VCaP (cell line): Measurements from ENCODE around the gene FSD2.

Source experiments
- H3K27ac ChIP-seq: fragments of 450-650 bp; 2 replicates; pipeline ENCODE4 v1.5.1; 2017
- TF ChIP-seq, protein P1 (sequence below): fragments of 450-650 bp; conservative IDR thresholded peaks from 2 replicates; pipeline ENCODE4 v1.5.1; 2017; ENCODE audit warnings: mild to moderate bottlenecking, moderate library complexity

Gene FSD2

DNA sequence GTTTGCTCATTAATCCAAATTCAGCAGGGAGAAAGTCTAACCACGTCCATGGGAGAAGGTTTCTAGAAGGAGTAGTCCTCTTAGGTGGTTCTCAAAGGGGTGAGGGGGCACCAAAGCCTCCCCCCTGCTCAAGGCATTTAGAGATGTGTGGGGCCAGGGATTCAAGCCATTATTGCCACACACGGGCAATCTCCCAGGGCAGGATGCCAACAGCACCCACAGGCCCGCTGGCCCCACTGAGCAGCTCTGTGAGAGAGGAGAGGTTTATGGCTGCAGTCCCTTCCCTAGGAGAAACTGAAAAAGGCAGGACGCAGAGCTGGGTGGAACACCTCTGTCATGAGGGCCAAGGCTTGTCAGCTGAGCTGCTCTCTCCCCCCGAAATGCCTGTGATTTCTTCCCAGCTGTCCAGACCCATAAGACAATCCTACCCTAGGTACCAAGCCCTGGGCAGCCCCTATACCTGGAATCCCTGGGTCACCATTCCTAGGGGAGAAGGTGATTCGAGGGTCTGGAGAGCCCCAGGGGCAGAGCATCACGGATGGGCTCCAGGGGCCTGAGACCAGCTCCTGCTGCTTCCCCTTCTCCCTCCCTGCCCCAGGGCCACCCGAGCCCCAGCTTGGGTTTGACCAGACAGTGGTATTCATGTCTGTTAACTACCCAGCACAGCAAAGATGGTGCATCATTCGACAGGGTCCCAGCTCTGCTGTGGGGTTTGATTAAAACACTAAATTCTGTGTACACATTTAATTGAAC lies 42.5 kb upstream of the FSD2 start:
- TF ChIP-seq, protein P1, sequence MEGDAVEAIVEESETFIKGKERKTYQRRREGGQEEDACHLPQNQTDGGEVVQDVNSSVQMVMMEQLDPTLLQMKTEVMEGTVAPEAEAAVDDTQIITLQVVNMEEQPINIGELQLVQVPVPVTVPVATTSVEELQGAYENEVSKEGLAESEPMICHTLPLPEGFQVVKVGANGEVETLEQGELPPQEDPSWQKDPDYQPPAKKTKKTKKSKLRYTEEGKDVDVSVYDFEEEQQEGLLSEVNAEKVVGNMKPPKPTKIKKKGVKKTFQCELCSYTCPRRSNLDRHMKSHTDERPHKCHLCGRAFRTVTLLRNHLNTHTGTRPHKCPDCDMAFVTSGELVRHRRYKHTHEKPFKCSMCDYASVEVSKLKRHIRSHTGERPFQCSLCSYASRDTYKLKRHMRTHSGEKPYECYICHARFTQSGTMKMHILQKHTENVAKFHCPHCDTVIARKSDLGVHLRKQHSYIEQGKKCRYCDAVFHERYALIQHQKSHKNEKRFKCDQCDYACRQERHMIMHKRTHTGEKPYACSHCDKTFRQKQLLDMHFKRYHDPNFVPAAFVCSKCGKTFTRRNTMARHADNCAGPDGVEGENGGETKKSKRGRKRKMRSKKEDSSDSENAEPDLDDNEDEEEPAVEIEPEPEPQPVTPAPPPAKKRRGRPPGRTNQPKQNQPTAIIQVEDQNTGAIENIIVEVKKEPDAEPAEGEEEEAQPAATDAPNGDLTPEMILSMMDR, result no peak
- H3K27ac ChIP-seq, result peak overlapping the region; percentile 81

- peak overlapping the region; percentile 81 for H3K27ac ChIP-seq
- TF ChIP-seq, protein P1, result no peak
These were observed 41.8 kb upstream of the FSD2 start for GRCh38 chr15:82847703-82848102.

DNA sequence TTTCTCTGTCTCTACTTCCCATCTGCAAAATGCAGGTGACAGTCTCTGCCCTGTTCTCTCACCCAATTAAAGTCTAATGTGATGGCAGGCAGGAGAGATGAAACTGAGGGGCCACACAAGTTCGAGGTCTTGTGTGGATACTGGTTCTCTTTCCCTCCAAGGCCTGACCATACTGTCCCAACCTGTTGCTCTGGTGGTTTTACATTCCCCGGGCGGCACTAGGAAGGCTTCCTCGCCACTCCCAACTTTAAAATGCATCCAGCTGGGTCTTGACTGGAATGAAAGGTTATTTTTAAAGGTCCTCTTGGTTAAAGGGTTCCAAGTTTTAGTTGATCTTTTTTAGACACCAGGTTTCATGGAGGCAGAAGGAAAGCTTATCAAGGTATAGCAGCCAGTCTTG lies 40.8 kb upstream of the FSD2 start:
- TF ChIP-seq, protein P1, result no peak
- no peak overlapping the region for H3K27ac ChIP-seq

GRCh38 chr15:82845686-82846085 lies 39.8 kb upstream of the FSD2 start:
- TF ChIP-seq, protein P1, result no peak
- H3K27ac ChIP-seq, result no peak overlapping the region

DNA sequence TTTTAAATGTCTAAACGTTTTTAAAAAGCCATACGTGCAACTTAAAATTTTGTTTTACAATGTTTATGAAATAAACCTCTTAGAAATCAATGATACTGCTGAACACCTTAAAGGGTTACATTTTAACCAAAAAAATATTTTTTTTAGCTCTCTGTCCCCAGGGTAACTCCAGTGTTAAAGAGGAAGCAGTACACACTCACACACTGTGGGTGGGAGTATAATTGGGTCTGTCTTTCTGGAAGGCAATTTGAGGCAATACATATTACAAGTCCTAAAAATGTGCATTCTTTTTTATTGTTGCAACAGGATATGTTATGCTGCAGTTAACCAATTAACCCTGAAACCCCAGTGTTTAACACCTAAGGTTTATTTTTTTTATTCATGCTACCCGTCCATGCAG lies 37.7 kb upstream of the FSD2 start:
- no peak overlapping the region for H3K27ac ChIP-seq
- TF ChIP-seq, protein P1, result no peak

DNA sequence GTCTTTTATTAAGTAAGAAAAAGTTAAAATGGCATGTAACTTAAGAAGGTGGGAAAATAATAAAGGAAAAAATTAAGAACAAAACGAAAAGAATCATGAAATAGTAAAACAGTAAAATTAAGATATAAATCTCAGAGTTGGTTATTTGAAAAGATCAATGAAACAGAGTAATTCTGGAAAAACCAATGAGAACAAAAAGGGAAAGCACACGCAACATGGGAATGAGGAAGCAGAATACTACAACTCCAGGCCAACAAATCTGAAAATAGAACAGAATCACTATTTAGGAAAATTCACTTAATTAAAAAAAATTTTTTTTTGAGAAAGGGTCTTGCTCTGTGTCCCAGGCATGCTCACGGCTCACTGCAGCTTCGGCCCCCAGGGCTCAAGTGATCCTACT lies 34.3 kb upstream of the FSD2 start:
- TF ChIP-seq, protein P1, result no peak
- no peak overlapping the region for H3K27ac ChIP-seq

DNA sequence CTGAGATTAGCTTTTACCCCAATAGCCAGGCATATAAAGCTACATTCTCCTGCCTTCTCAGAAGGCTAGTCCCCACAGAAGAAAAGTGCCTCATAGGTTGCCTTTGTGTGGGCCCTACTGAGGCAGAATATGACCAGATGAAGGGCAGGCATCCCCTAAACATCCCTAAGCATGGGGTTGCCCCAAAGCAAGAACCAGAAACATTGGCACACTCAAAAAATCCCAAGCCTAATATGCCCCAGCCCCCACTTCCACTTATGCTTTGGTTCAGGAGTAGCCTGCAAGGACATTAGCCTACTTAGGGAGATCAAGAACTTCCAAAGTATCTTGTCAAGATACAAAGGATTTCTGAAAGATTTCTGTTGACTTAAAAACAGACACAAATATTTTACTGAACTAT lies 33.3 kb upstream of the FSD2 start:
- H3K27ac ChIP-seq, result no peak overlapping the region
- TF ChIP-seq, protein P1, result no peak
